Nephron progenitor cell (in vitro differentiated cells): Measurements from ENCODE around the gene APOA4.

ENCODE experiments used
- DNase-seq: peaks from one replicate; pipeline ENCODE4 v3.0.0; 2021
- H3K27ac Mint-ChIP-seq: 2 replicates; pipeline ENCODE4 v1.8.0; 2021; ENCODE audit warnings: mild to moderate bottlenecking, moderate library complexity, mixed read lengths
- H3K27me3 Mint-ChIP-seq: 2 replicates; pipeline ENCODE4 v1.8.0; 2021; ENCODE audit warnings: mild to moderate bottlenecking, low read depth, mixed read lengths; ENCODE audit not compliant: poor library complexity
- H3K36me3 Mint-ChIP-seq: 2 replicates; pipeline ENCODE4 v1.8.0; 2021; ENCODE audit warnings: low read depth, mixed read lengths
- H3K4me1 Mint-ChIP-seq: 2 replicates; pipeline ENCODE4 v1.8.0; 2021; ENCODE audit warnings: mixed read lengths
- H3K4me3 Mint-ChIP-seq: 2 replicates; pipeline ENCODE4 v1.8.0; 2021; ENCODE audit warnings: mild to moderate bottlenecking, moderate library complexity, mixed read lengths
- H3K9me3 Mint-ChIP-seq: 2 replicates; pipeline ENCODE4 v1.8.0; 2021; ENCODE audit warnings: mild to moderate bottlenecking, moderate library complexity, mixed read lengths
- TF ChIP-seq, protein P1 (sequence below): fragments of 200-600 bp; sonication (generic); IDR thresholded peaks from 2 replicates; pipeline ENCODE4 v1.5.0; 2021; ENCODE audit warnings: antibody characterized with exemption

The APOA4 gene

DNA sequence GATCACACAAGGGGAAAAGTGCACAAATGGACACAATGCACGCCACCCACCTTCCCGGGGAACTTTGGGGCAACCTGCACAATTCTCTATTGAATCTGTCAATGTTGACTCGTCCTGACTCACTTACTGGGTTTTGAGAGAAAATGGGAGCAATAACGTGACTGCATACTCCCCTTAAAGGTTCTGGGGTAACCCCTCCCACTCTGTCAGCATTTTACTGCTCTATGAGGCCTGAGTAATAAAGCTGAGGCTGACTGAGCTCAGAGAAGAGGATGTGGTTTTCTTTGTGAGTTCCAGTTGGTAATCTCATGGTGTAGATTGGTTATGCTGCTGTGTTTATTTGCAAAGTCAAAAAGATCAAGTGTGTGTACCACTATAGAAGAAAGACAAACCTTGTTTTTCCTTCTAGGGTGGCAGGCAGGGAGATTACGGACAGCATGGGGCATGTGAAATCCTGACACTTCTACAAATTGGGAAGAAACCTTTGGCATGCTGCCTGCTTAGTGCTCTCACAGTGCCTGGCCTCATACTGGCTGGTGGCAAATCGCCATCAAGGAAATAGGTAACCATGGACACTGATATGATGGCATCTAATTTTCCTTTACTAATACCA is 30.5 kb upstream of the APOA4 start:
- Mint-ChIP-seq H3K36me3 (peaks cover 70% of the 10 kb centered on the region), H3K9me3 (no peaks in the 10 kb centered on the region), H3K27me3 (no peaks in the 10 kb centered on the region), H3K4me1 (peaks cover 33% of the 10 kb centered on the region), H3K4me3 (no peak overlapping the region), H3K27ac (peak overlapping the region; percentile 73)
- DNase-seq = no peak
- TF ChIP-seq, protein P1, sequence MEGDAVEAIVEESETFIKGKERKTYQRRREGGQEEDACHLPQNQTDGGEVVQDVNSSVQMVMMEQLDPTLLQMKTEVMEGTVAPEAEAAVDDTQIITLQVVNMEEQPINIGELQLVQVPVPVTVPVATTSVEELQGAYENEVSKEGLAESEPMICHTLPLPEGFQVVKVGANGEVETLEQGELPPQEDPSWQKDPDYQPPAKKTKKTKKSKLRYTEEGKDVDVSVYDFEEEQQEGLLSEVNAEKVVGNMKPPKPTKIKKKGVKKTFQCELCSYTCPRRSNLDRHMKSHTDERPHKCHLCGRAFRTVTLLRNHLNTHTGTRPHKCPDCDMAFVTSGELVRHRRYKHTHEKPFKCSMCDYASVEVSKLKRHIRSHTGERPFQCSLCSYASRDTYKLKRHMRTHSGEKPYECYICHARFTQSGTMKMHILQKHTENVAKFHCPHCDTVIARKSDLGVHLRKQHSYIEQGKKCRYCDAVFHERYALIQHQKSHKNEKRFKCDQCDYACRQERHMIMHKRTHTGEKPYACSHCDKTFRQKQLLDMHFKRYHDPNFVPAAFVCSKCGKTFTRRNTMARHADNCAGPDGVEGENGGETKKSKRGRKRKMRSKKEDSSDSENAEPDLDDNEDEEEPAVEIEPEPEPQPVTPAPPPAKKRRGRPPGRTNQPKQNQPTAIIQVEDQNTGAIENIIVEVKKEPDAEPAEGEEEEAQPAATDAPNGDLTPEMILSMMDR = no peak

DNA sequence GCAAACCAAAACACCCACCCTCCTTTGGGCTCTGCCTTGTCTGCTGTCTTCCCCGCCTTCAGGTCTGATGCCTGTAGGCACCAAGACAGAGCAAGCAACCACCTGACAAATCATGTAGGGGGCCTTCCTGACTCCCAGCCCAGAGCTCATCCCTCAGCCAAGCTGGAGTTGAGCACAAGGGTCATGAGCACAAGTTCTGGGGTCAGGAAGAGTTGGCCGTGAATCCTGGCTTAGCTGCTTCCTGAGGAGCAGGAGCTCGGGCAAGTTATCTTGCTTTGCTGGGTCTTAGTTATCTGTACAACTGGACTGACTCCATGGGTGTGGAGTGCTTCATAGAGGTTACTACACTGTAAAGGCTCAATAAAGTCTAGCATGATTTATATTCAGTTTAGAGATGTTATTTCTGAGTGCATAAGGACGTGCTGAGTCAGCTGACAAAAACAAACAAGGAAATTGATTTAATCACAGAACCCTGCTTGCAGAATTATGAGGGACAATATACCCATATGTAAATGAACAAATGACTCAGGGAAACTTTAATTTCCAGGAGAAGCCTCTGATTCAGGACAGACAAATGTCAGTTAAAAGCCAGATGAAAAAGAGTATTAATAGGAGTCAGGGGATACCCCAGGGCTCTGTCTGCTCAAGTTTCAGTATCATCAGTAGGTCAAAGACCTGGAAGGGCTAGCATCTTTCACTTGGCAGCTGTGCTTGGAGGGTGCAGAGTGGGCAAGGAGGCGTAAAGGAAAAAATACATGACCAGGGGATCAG is 29.3 kb upstream of the APOA4 start:
- no peak overlapping the region for H3K4me3 Mint-ChIP-seq
- no peaks in the 10 kb centered on the region for H3K9me3 Mint-ChIP-seq
- peak overlapping the region; percentile 73 for H3K27ac Mint-ChIP-seq
- no peaks in the 10 kb centered on the region for H3K27me3 Mint-ChIP-seq
- H3K4me1 Mint-ChIP-seq = peaks cover 33% of the 10 kb centered on the region
- no peak for DNase-seq
- peaks cover 64% of the 10 kb centered on the region for H3K36me3 Mint-ChIP-seq
- TF ChIP-seq, protein P1 = no peak

DNA sequence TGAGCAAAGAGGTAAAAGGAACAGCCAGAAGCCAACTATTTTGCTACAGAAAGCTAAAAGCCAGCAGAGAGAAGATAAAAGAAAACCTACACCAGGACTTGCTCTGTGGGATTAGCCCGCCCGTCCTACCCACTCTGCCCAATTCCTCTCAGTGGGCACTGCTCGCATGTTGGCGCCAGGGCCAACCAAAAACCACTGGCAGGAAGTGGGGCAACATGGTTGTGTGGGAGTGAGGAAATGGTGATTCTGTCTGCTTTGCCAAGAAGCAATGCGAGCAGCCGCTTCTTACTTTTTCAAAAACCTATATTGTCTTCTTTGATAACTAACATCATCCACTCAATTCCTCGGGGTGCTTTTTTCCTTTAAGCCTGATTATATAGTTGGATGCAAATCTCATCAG is 28.5 kb upstream of the APOA4 start:
- H3K9me3 Mint-ChIP-seq = no peaks in the 10 kb centered on the region
- TF ChIP-seq, protein P1 = no peak
- peaks cover 65% of the 10 kb centered on the region for H3K36me3 Mint-ChIP-seq
- no peak for DNase-seq
- H3K27me3 Mint-ChIP-seq = no peaks in the 10 kb centered on the region
- peaks cover 33% of the 10 kb centered on the region for H3K4me1 Mint-ChIP-seq
- H3K27ac Mint-ChIP-seq = no peak overlapping the region
- H3K4me3 Mint-ChIP-seq = no peak overlapping the region

DNA sequence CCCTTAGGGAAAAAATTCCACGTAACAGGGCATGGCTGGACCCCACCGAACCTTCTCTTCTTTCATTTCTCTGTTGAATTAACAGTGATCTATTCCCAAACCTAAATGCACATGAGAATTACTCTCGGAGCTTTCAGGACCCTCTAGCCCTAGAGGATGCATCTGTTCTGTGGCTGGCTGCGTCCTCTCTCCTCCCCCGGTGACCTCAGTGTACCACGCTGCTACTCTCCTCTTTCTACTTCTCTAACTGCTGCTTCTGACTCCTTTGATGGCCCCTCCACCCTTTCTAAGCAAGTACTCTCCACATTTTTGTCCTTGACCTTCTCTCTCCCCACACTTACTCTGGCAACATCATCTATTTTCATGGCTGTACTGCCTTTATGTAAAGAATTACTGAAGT is 26.4 kb upstream of the APOA4 start:
- no peaks in the 10 kb centered on the region for H3K9me3 Mint-ChIP-seq
- no peak overlapping the region for H3K27ac Mint-ChIP-seq
- H3K27me3 Mint-ChIP-seq = no peaks in the 10 kb centered on the region
- DNase-seq = no peak
- H3K4me3 Mint-ChIP-seq = no peak overlapping the region
- H3K4me1 Mint-ChIP-seq = peaks cover 33% of the 10 kb centered on the region
- peaks cover 63% of the 10 kb centered on the region for H3K36me3 Mint-ChIP-seq
- TF ChIP-seq, protein P1 = no peak

DNA sequence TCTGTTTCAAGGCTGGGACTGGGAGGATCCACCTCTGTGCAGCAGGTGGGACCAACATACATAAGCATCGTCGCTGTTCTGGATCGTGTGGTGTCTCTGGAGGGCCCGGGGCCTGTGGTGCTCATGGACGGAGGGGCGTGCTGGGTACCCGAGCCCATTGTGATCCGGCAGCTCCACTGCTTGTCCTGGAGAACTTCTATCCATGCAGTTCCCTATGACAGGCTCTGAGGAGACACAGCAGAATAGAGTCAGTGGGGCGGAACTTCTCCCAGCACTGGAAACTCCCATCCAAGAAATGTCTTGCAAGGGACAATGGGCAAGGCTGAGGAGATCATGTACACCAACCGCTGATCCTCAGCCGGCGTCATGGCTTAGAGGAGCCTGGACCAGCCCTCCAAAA is 26.0 kb upstream of the APOA4 start:
- Mint-ChIP-seq H3K27me3 (no peaks in the 10 kb centered on the region), H3K27ac (no peak overlapping the region), H3K9me3 (no peaks in the 10 kb centered on the region), H3K4me1 (peaks cover 33% of the 10 kb centered on the region), H3K4me3 (no peak overlapping the region), H3K36me3 (peaks cover 59% of the 10 kb centered on the region)
- DNase-seq = no peak
- TF ChIP-seq, protein P1 = no peak

DNA sequence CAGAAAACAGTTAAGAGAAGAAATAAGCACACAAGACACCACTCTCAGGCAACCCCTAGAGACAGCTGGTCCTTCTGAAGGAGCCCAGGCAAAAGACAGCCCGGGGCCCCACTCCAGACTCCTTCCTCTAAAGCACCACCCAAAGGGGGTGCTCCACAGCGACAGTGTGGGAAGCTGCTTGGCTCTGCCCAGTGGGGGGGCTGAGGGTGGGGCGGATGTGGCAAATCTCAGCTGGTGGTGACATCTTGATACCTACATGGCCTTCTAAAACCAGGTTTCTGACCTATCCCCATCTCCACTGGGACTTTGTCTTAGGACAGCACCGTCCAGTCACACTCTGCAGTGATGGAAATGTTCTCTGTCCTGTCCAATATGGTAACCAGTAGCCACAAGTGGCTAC is 24.5 kb upstream of the APOA4 start:
- H3K36me3 Mint-ChIP-seq = peaks cover 58% of the 10 kb centered on the region
- H3K27ac Mint-ChIP-seq = no peak overlapping the region
- no peaks in the 10 kb centered on the region for H3K9me3 Mint-ChIP-seq
- no peak for DNase-seq
- TF ChIP-seq, protein P1 = no peak
- no peak overlapping the region for H3K4me3 Mint-ChIP-seq
- no peaks in the 10 kb centered on the region for H3K27me3 Mint-ChIP-seq
- peaks cover 21% of the 10 kb centered on the region for H3K4me1 Mint-ChIP-seq
